Measurements from ENCODE around the gene CNOT10.

The CNOT10 gene

DNA sequence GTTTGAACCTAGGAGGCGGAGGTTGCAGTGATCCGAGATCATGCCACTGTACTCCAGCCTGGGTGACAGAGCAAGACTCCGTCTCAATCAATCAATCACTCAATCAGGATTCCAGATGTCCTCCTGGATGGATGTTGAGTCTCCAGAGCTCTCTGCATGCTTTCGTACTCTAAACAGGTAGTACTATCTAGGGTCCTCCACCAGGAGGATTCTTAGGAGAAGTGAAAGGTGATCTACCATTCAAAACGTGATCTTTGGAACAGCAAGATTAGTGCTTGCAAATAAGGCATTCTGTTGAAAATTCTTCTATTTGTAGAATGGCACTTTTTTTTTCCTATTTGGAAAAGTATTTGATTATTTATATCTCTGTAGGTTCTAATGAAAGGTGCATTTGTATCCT, 34.3 kb downstream of the CNOT10 start:
- TF ChIP-seq, protein P1, sequence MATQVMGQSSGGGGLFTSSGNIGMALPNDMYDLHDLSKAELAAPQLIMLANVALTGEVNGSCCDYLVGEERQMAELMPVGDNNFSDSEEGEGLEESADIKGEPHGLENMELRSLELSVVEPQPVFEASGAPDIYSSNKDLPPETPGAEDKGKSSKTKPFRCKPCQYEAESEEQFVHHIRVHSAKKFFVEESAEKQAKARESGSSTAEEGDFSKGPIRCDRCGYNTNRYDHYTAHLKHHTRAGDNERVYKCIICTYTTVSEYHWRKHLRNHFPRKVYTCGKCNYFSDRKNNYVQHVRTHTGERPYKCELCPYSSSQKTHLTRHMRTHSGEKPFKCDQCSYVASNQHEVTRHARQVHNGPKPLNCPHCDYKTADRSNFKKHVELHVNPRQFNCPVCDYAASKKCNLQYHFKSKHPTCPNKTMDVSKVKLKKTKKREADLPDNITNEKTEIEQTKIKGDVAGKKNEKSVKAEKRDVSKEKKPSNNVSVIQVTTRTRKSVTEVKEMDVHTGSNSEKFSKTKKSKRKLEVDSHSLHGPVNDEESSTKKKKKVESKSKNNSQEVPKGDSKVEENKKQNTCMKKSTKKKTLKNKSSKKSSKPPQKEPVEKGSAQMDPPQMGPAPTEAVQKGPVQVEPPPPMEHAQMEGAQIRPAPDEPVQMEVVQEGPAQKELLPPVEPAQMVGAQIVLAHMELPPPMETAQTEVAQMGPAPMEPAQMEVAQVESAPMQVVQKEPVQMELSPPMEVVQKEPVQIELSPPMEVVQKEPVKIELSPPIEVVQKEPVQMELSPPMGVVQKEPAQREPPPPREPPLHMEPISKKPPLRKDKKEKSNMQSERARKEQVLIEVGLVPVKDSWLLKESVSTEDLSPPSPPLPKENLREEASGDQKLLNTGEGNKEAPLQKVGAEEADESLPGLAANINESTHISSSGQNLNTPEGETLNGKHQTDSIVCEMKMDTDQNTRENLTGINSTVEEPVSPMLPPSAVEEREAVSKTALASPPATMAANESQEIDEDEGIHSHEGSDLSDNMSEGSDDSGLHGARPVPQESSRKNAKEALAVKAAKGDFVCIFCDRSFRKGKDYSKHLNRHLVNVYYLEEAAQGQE (IDR thresholded peaks at IDR 0.05; ENCODE audit: low read depth): no peak
- no peak for TF ChIP-seq ZBTB7A (IDR thresholded peaks at IDR 0.05; ENCODE audit: low read depth)
- no peak for TF ChIP-seq EGR1 (IDR thresholded peaks at IDR 0.05)
- no peak for TF ChIP-seq CREB1 (IDR thresholded peaks at IDR 0.05; ENCODE audit: low read depth)
- TF ChIP-seq, protein P2, sequence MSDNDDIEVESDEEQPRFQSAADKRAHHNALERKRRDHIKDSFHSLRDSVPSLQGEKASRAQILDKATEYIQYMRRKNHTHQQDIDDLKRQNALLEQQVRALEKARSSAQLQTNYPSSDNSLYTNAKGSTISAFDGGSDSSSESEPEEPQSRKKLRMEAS (IDR thresholded peaks at IDR 0.05): no peak
- TF ChIP-seq RAD21 (IDR thresholded peaks at IDR 0.05; ENCODE audit: low read depth): no peak
- TF ChIP-seq YY1 (IDR thresholded peaks at IDR 0.05; ENCODE audit: low read depth): no peak
- no peak for TF ChIP-seq EP300 (IDR thresholded peaks at IDR 0.05; ENCODE audit: borderline replicate concordance)
- TF ChIP-seq, protein P3, sequence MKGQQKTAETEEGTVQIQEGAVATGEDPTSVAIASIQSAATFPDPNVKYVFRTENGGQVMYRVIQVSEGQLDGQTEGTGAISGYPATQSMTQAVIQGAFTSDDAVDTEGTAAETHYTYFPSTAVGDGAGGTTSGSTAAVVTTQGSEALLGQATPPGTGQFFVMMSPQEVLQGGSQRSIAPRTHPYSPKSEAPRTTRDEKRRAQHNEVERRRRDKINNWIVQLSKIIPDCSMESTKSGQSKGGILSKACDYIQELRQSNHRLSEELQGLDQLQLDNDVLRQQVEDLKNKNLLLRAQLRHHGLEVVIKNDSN (IDR thresholded peaks at IDR 0.05): no peak
- TF ChIP-seq CEBPB (IDR thresholded peaks at IDR 0.05): no peak
- no peak for TF ChIP-seq TAF1 (IDR thresholded peaks at IDR 0.05; ENCODE audit: low read depth)
- no peak for TF ChIP-seq FOXM1 (IDR thresholded peaks at IDR 0.05; ENCODE audit: borderline replicate concordance, low read depth)
- TF ChIP-seq NFIC (IDR thresholded peaks at IDR 0.05): no peak
- no peak for TF ChIP-seq TEAD4 (IDR thresholded peaks at IDR 0.05)
- no peak for TF ChIP-seq TCF12 (IDR thresholded peaks at IDR 0.05; ENCODE audit: low read depth)

- TF ChIP-seq TAF1 (IDR thresholded peaks at IDR 0.05; ENCODE audit: low read depth): no peak
- TF ChIP-seq, protein P1 (IDR thresholded peaks at IDR 0.05; ENCODE audit: low read depth): no peak
- TF ChIP-seq NFIC (IDR thresholded peaks at IDR 0.05): no peak
- no peak for TF ChIP-seq YY1 (IDR thresholded peaks at IDR 0.05; ENCODE audit: low read depth)
- TF ChIP-seq ZBTB7A (IDR thresholded peaks at IDR 0.05; ENCODE audit: low read depth): no peak
- TF ChIP-seq, protein P3 (IDR thresholded peaks at IDR 0.05): no peak
Observed at GRCh38 chr3:32719931-32720330, 34.9 kb downstream of the CNOT10 start.

- TF ChIP-seq TCF12 (IDR thresholded peaks at IDR 0.05; ENCODE audit: low read depth) (no peak), YY1 (IDR thresholded peaks at IDR 0.05; ENCODE audit: low read depth) (no peak), EGR1 (IDR thresholded peaks at IDR 0.05) (no peak), TEAD4 (IDR thresholded peaks at IDR 0.05) (no peak), FOXM1 (IDR thresholded peaks at IDR 0.05; ENCODE audit: borderline replicate concordance, low read depth) (no peak), RAD21 (IDR thresholded peaks at IDR 0.05; ENCODE audit: low read depth) (no peak), EP300 (IDR thresholded peaks at IDR 0.05; ENCODE audit: borderline replicate concordance) (no peak), CREB1 (IDR thresholded peaks at IDR 0.05; ENCODE audit: low read depth) (no peak), ZBTB7A (IDR thresholded peaks at IDR 0.05; ENCODE audit: low read depth) (no peak), TAF1 (IDR thresholded peaks at IDR 0.05; ENCODE audit: low read depth) (no peak), NFIC (IDR thresholded peaks at IDR 0.05) (no peak), CEBPB (IDR thresholded peaks at IDR 0.05) (no peak)
- TF ChIP-seq, protein P3 (IDR thresholded peaks at IDR 0.05): no peak
- TF ChIP-seq, protein P1 (IDR thresholded peaks at IDR 0.05; ENCODE audit: low read depth): no peak
- TF ChIP-seq, protein P2 (IDR thresholded peaks at IDR 0.05): no peak
Observed at GRCh38 chr3:32725721-32726120, 40.7 kb downstream of the CNOT10 start.

- TF ChIP-seq, protein P1 (IDR thresholded peaks at IDR 0.05; ENCODE audit: low read depth): no peak
- TF ChIP-seq ZBTB7A (IDR thresholded peaks at IDR 0.05; ENCODE audit: low read depth) (no peak), RAD21 (IDR thresholded peaks at IDR 0.05; ENCODE audit: low read depth) (peak; percentile 55)
Observed at GRCh38 chr3:32733631-32734229, 48.7 kb downstream of the CNOT10 start.
